ENCODE measurements around the gene CYB5RL.

DNA sequence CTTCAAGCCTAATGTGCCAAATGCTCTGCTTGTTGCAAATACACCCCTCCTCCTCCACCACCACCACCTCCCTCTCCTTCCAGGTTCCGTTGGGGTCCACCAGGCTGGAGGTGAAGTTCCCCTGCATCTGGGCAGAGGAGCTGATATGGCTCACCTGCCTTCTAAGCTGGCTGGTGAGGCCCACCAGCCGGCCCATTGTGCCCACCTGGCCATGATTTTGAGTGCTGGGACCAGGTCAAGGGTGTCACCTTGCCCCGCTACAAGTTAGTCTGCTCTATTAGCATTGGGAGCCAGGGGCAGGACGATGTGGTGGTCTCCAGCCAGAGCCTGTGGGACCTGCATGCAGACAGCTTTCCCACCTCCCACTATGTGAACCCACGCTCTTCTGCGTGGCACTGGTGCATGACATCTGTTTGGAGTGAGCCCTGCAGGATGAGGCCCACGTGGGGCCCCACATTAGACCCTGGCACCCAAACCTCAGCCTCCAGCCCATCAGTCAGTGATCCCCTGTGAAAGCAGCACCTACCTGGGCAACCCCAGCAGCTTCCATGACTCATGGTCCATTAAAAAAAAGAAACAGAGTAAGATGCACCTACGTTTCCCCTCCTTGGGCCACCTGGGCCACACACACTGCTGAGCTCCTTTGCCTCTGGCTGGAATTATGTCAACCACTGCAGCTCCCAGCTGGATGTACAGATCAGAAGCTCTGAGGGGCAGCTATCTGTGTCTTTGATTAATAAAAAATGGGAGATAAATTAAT, 31.4 kb downstream of the CYB5RL start:
- TF ChIP-seq, protein P1, sequence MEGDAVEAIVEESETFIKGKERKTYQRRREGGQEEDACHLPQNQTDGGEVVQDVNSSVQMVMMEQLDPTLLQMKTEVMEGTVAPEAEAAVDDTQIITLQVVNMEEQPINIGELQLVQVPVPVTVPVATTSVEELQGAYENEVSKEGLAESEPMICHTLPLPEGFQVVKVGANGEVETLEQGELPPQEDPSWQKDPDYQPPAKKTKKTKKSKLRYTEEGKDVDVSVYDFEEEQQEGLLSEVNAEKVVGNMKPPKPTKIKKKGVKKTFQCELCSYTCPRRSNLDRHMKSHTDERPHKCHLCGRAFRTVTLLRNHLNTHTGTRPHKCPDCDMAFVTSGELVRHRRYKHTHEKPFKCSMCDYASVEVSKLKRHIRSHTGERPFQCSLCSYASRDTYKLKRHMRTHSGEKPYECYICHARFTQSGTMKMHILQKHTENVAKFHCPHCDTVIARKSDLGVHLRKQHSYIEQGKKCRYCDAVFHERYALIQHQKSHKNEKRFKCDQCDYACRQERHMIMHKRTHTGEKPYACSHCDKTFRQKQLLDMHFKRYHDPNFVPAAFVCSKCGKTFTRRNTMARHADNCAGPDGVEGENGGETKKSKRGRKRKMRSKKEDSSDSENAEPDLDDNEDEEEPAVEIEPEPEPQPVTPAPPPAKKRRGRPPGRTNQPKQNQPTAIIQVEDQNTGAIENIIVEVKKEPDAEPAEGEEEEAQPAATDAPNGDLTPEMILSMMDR (IDR thresholded peaks at IDR 0.05), result no peak
- no peak for TF ChIP-seq POLR2A (IDR thresholded peaks at IDR 0.05)

Data from esophagus squamous epithelium (tissue), 4 donors.